HepG2 (cell line): ENCODE measurements around the gene BCAN. TPM values are rescaled to one million over a fixed set of nuclear protein-coding genes. Genes with fewer than 3 reads are reported as not detected.
A peak's percentile ranks its signal among the peaks of the same experiment; 100 is the strongest.

Source experiments
- AKNA ChIP-seq: sonication (generic); formaldehyde crosslinking; IDR thresholded peaks from 2 replicates; pipeline ENCODE4 v1.4.0; 2020; ENCODE audit warnings: missing genetic modification reagents, borderline replicate concordance
- MIER3 ChIP-seq: IDR thresholded peaks from 2 replicates; pipeline ENCODE4 v1.6.1; 2016; ENCODE audit warnings: missing compliant biosample characterization, borderline replicate concordance
- NFE2L2 ChIP-seq: fragments of 150-350 bp; IDR thresholded peaks from 2 replicates; pipeline ENCODE4 v1.6.1; 2014; ENCODE audit warnings: low read length
- NFKBIZ ChIP-seq: IDR thresholded peaks from 2 replicates; pipeline ENCODE4 v1.6.1; 2018; ENCODE audit warnings: missing genetic modification reagents, missing compliant biosample characterization
- ONECUT2 ChIP-seq: sonication (generic); formaldehyde crosslinking; IDR thresholded peaks from 2 replicates; pipeline ENCODE4 v1.4.0; 2020; ENCODE audit warnings: missing genetic modification reagents
- ZFP62 ChIP-seq: sonication (generic); formaldehyde crosslinking; IDR thresholded peaks from 2 replicates; pipeline ENCODE4 v1.4.0; 2020; ENCODE audit warnings: missing genetic modification reagents
- ZNF44 ChIP-seq: sonication (generic); formaldehyde crosslinking; IDR thresholded peaks from 2 replicates; pipeline ENCODE4 v1.5.1; 2020; ENCODE audit warnings: mild to moderate bottlenecking, missing genetic modification reagents
- ZNF597 ChIP-seq: sonication (generic); formaldehyde crosslinking; IDR thresholded peaks from 2 replicates; pipeline ENCODE4 v1.5.0; 2020; ENCODE audit warnings: missing genetic modification reagents
- ZNF629 ChIP-seq: sonication (generic); formaldehyde crosslinking; conservative IDR thresholded peaks from 2 replicates; pipeline ENCODE4 v1.5.0; 2020; ENCODE audit warnings: missing genetic modification reagents
- ZNF639 ChIP-seq: conservative IDR thresholded peaks from 2 replicates; pipeline ENCODE4 v1.6.1; 2018; ENCODE audit warnings: missing genetic modification reagents
- ZNF724P ChIP-seq: sonication (generic); formaldehyde crosslinking; IDR thresholded peaks from 2 replicates; pipeline ENCODE4 v1.8.0; 2022; ENCODE audit warnings: missing genetic modification reagents, borderline replicate concordance
- ZNF781 ChIP-seq: sonication (generic); formaldehyde crosslinking; IDR thresholded peaks from 2 replicates; pipeline ENCODE4 v1.5.1; 2020; ENCODE audit warnings: borderline replicate concordance, mild to moderate bottlenecking, missing genetic modification reagents; ENCODE audit errors: not compliant biosample characterization
- polyA plus RNA-seq, 8 experiments: library from polyadenylated mRNA; depleted of rRNA in 3 of 8; stranded (reverse) in 7 of 8; unstranded in 1 of 8; fragments of >200 nt; fragmentation: Illumina TruSeq in 4 of 8; extraction: Trizol in 4 of 8; gene quantifications; 2 replicates each; pipeline versions ENCODE4 v1.2.1 to v1.2.3, GENCODE V29; 2011 to 2016; ENCODE audit warnings: low read depth in 4 of 8, missing spikeins in 1 of 8, mixed read lengths in 1 of 8; ENCODE audit not compliant: insufficient read depth in 1 of 8
- total RNA-seq, 5 experiments: library from RNA; depleted of rRNA; stranded (reverse); fragments of >200 nt; fragmentation: Illumina TruSeq; extraction: Trizol; gene quantifications; 2 replicates each; pipeline ENCODE4 v1.2.3, GENCODE V29; 2016; ENCODE audit warnings: low read depth in 1 of 5
- TF ChIP-seq, protein P1 (sequence below): sonication (generic); formaldehyde crosslinking; IDR thresholded peaks from 2 replicates; pipeline ENCODE4 v1.4.0; 2020; ENCODE audit warnings: missing genetic modification reagents
- TF ChIP-seq, protein P2 (sequence below): sonication (generic); formaldehyde crosslinking; IDR thresholded peaks from 2 replicates; pipeline ENCODE4 v1.4.0; 2020; ENCODE audit warnings: missing genetic modification reagents, mild to moderate bottlenecking, borderline replicate concordance

BCAN gene
- total and polyA plus RNA-seq, 2 of the 13 experiments (the other 11 are each of a cell fraction or from before 2014, with no cell fraction given), result not detected

DNA sequence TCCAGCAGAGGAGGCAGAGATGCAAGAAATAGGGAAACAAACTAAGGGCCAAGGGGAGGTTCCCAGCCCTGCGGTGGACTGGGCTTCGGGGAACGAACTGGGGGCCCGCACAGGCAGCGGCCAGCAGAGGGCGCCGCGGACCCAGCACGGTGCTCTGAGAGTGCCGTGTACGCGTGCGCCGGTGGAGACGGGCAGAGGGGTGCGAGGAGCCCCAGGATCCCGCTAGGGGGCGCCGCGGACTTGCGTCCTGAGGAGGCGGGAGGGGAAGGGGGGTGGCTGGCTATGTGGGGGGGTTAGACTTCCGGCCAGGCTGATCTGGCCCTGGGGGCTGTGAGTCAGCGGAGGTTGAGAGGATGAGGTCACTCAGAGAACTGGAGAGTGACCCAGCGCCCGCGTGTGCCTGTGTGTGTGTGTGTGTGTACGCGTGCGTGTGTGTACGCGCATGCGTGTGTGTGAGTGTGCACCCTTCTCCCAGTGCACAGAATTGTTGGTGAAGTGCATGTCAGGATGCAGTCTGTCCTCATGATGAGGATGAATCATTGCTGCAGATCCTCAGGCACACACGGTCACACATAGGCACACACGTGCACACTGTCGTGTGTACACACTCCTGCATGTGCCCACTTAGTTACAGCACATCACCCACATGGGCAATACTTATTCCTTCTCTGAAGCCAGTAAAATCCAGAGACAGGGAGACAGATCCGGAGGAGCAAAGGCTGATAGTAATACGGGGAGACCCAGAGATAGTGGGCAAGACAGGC, 18.3 kb downstream of the BCAN start (continued):
- no peak for TF ChIP-seq AKNA (CRISPR knock-in tag)
- TF ChIP-seq ZNF639 (CRISPR knock-in tag), result 0 out of 2 replicates have a peak, but pooled peaks have one; percentile 56
- TF ChIP-seq, protein P1, sequence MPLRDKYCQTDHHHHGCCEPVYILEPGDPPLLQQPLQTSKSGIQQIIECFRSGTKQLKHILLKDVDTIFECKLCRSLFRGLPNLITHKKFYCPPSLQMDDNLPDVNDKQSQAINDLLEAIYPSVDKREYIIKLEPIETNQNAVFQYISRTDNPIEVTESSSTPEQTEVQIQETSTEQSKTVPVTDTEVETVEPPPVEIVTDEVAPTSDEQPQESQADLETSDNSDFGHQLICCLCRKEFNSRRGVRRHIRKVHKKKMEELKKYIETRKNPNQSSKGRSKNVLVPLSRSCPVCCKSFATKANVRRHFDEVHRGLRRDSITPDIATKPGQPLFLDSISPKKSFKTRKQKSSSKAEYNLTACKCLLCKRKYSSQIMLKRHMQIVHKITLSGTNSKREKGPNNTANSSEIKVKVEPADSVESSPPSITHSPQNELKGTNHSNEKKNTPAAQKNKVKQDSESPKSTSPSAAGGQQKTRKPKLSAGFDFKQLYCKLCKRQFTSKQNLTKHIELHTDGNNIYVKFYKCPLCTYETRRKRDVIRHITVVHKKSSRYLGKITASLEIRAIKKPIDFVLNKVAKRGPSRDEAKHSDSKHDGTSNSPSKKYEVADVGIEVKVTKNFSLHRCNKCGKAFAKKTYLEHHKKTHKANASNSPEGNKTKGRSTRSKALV (CRISPR knock-in tag), result no peak
- peak; percentile 59; the same call in 1 of the 2 replicates for TF ChIP-seq MIER3 (CRISPR knock-in tag)
- TF ChIP-seq ONECUT2 (CRISPR knock-in tag), result no peak
- TF ChIP-seq, protein P2, sequence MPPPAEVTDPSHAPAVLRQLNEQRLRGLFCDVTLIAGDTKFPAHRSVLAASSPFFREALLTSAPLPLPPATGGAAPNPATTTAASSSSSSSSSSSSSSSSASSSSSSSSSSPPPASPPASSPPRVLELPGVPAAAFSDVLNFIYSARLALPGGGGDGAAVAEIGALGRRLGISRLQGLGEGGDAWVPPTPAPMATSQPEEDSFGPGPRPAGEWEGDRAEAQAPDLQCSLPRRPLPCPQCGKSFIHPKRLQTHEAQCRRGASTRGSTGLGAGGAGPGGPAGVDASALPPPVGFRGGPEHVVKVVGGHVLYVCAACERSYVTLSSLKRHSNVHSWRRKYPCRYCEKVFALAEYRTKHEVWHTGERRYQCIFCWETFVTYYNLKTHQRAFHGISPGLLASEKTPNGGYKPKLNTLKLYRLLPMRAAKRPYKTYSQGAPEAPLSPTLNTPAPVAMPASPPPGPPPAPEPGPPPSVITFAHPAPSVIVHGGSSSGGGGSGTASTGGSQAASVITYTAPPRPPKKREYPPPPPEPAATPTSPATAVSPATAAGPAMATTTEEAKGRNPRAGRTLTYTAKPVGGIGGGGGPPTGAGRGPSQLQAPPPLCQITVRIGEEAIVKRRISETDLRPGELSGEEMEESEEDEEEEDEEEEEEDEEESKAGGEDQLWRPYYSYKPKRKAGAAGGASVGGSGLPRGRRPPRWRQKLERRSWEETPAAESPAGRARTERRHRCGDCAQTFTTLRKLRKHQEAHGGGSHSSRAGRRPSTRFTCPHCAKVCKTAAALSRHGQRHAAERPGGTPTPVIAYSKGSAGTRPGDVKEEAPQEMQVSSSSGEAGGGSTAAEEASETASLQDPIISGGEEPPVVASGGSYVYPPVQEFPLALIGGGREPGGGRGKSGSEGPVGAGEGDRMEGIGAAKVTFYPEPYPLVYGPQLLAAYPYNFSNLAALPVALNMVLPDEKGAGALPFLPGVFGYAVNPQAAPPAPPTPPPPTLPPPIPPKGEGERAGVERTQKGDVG (CRISPR knock-in tag), result no peak
- no peak; the same call in 1 of the 2 replicates for TF ChIP-seq ZNF724P (CRISPR knock-in tag)
- TF ChIP-seq NFE2L2, result no peak
- no peak for TF ChIP-seq ZNF781 (CRISPR knock-in tag)
- TF ChIP-seq ZFP62 (CRISPR knock-in tag), result no peak
- no peak for TF ChIP-seq ZNF597
- 0 out of 2 replicates have a peak, but pooled peaks have one; percentile 55 for TF ChIP-seq ZNF44 (CRISPR knock-in tag)
- TF ChIP-seq ZNF629, result no peak
- TF ChIP-seq NFKBIZ (CRISPR knock-in tag), result no peak; the same call in 1 of the 2 replicates
